GM12878 (cell line): ENCODE results near the gene HMSD. TPM values are rescaled to one million over a fixed set of nuclear protein-coding genes. Genes with fewer than 3 reads are reported as not detected.

Experiments
- ATAC-seq: fragments of 200-7000 bp; cut with Tn5 transposase; 3 replicates; pipeline ENCODE4 v1.9.1; 2020; ENCODE audit warnings: mild to moderate bottlenecking, moderate library complexity
- BruUV-seq: library from RNA; stranded (reverse); fragments of 400-500 nt; replicated peaks from 2 replicates; lab custom pipeline; 2021; lab: Mats Ljungman, UMichigan
- CTCF ChIA-PET: fragments of 300-600 bp; sonication (Branson Sonifier 250); formaldehyde crosslinking; extraction: SDS; loops from one replicate; lab custom pipeline; 2021; ENCODE audit warnings: inconsistent platforms; lab: Yijun Ruan, JAX
- POLR2A ChIA-PET: fragments of 350-600 bp; formaldehyde crosslinking; extraction: SDS; loops from one replicate; lab custom pipeline; 2021; ENCODE audit warnings: inconsistent platforms; lab: Charles Lee
- RAD21 ChIA-PET: fragments of 300-600 bp; sonication (Branson Sonifier 250); formaldehyde crosslinking; loops from one replicate; lab custom pipeline; 2023; ENCODE audit warnings: antibody characterized with exemption; ENCODE audit not compliant: unreplicated experiment; lab: Charles Lee
- SMC1A ChIA-PET: fragments of 300-600 bp; sonication (Branson Sonifier 250); formaldehyde crosslinking; loops from one replicate; lab custom pipeline; 2023; ENCODE audit not compliant: unreplicated experiment, uncharacterized antibody; lab: Charles Lee
- DNase-seq: peaks from one replicate; pipeline ENCODE4 v3.0.0-alpha.2; 2011; ENCODE audit warnings: low read depth, low spot score
- FAIRE-seq: peaks from 3 replicates; lab custom pipeline; 2011; peaks lifted over from hg19 to GRCh38; lab: Jason Lieb, UNC
- H2AFZ ChIP-seq: 2 replicates; pipeline ENCODE4 v1.6.0; 2011; ENCODE audit warnings: low read depth, low read length, control low read depth; ENCODE audit not compliant: control insufficient read depth
- H3K27ac ChIP-seq: 2 replicates; pipeline ENCODE4 v1.5.1; 2011; ENCODE audit warnings: control low read depth; ENCODE audit not compliant: control insufficient read depth, insufficient read depth
- H3K27me3 ChIP-seq, 2 experiments: replicated peaks in 1 of 2; 2 replicates each; pipeline versions ENCODE4 v1.6.0 to v1.6.1; 2011; ENCODE audit warnings: low read length in 1 of 2; ENCODE audit not compliant: control insufficient read depth in 2 of 2, insufficient read depth in 2 of 2
- H3K36me3 ChIP-seq, 2 experiments: 2 replicates each; pipeline ENCODE4 v1.5.1; 2011; ENCODE audit warnings: low read length in 1 of 2; ENCODE audit not compliant: control insufficient read depth in 2 of 2, insufficient read depth in 2 of 2
- H3K4me1 ChIP-seq: 2 replicates; pipeline ENCODE4 v1.6.1; 2011; ENCODE audit warnings: mild to moderate bottlenecking, low read length, moderate library complexity, mixed read lengths; ENCODE audit not compliant: control insufficient read depth, insufficient read depth
- H3K4me2 ChIP-seq: 2 replicates; pipeline ENCODE4 v1.6.0; 2011; ENCODE audit warnings: control low read depth; ENCODE audit not compliant: control insufficient read depth, insufficient read depth
- H3K4me3 ChIP-seq: fragments of 200-600 bp; sonication (generic); 2 replicates; pipeline ENCODE4 v1.5.1; 2016
- H3K79me2 ChIP-seq: 2 replicates; pipeline ENCODE4 v1.6.0; 2011; ENCODE audit warnings: low read length; ENCODE audit not compliant: control insufficient read depth, insufficient read depth
- H3K9ac ChIP-seq: 2 replicates; pipeline ENCODE4 v1.8.0; 2011; ENCODE audit warnings: low read length, control low read depth, mixed read lengths; ENCODE audit not compliant: control insufficient read depth, insufficient read depth
- H3K9me3 ChIP-seq: replicated peaks from 3 replicates; pipeline ENCODE4 v1.5.1; 2011; ENCODE audit warnings: mild to moderate bottlenecking, low read length; ENCODE audit not compliant: control insufficient read depth, insufficient read depth
- H4K20me1 ChIP-seq: 2 replicates; pipeline ENCODE4 v1.6.0; 2011; ENCODE audit not compliant: control insufficient read depth, insufficient read depth
- CREB1 ChIP-seq: IDR thresholded peaks from 2 replicates; pipeline ENCODE4 v1.6.1; 2012; ENCODE audit warnings: low read depth, mild to moderate bottlenecking, inconsistent platforms
- SPI1 ChIP-seq: IDR thresholded peaks from 2 replicates; pipeline ENCODE4 v1.6.1; 2011; ENCODE audit warnings: low read depth, mild to moderate bottlenecking, low read length, moderate library complexity, borderline replicate concordance; ENCODE audit not compliant: insufficient read depth
- WGBS: methylation state at CpG from one replicate; pipeline ENCODE4 v1.1.6; 2016; ENCODE audit warnings: low lambda C conversion rate; ENCODE audit not compliant: insufficient replicate concordance, insufficient coverage; ENCODE audit errors: missing lambda C conversion rate; 5-methylcytosine and 5-hydroxymethylcytosine counted together
- in situ Hi-C: fragments of 300-500 bp; cut with MboI; formaldehyde crosslinking; loops from 9 replicates; pipeline ENCODE4 v1.14.3; 2018; ENCODE audit warnings: mixed read lengths
- intact Hi-C: fragments of 100-400 bp; cut with micrococcal nuclease; formaldehyde crosslinking; loops from one replicate; pipeline ENCODE4 v1.14.2; 2022; ENCODE audit not compliant: unreplicated experiment
- polyA plus RNA-seq, 11 experiments: library from polyadenylated mRNA; depleted of rRNA in 4 of 11; unstranded in 6 of 11; stranded (reverse) in 5 of 11; fragments of >200 nt; fragmentation: Nextera tagmentation in 4 of 11; fragmentation: Illumina TruSeq in 1 of 11; extraction: Ambion mirVana in 4 of 11; extraction: Trizol in 1 of 11; gene quantifications; 1 replicate in 1 of 11; 2 replicates in 10 of 11; pipeline versions ENCODE4 v1.2.1 to v1.2.3, GENCODE V29; 2011 to 2016; ENCODE audit warnings: inconsistent platforms in 2 of 11, missing spikeins in 2 of 11, low read depth in 1 of 11
- total RNA-seq, 4 experiments: library from RNA; depleted of rRNA in 3 of 4; stranded (reverse); fragments of >200 nt in 3 of 4; fragmentation: Illumina TruSeq in 1 of 4; extraction: Trizol in 1 of 4; gene quantifications; 2 replicates each; pipeline versions ENCODE4 v1.2.1 to v1.2.3, GENCODE V29; 2013 to 2021
- TF ChIP-seq, protein P1 (sequence below): fragments of 450-650 bp; IDR thresholded peaks from 2 replicates; pipeline ENCODE4 v1.6.1; 2017; ENCODE audit warnings: low read depth, mild to moderate bottlenecking, moderate library complexity

The HMSD gene
- total and polyA plus RNA-seq, 10 of the 15 experiments (the other 5 are each of a cell fraction or from before 2014, with no cell fraction given), result 11.7 to 83.9 (median 37.8) TPM

DNA sequence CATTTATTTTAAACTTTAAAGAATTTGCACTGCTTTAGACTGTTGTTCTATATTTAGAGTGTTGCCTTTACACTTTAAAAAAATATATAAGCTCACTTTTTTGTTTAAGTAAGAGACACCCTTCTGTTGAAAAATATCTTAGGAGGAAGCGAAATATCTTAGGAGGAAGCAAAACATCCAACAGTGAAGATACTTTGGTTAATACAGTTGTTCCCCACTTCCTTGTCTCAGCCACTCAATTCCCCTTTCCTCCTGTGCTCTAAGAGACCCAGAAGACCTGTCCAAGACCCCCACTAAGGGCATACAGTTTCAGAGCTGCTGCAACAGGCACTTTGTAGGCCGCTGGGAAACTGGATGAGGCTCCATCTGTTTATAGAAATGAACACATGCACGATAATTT lies 26.5 kb downstream of the HMSD start:
- Histone ChIP-seq H4K20me1 (0 out of 2 replicates have a peak, but pooled peaks cover 3% of the 10 kb centered on the region), H3K4me2 (no peak overlapping the region), H3K27ac (no peak overlapping the region), H3K4me1 (peaks cover 6% of the 10 kb centered on the region; the same call in 1 of the 2 replicates), H3K79me2 (peaks cover 14% of the 10 kb centered on the region), H3K9me3 (peaks cover 1% of the 10 kb centered on the region; the same call in 1 of the 3 replicates), H2AFZ (no peak overlapping the region), H3K27me3 (no peaks in the 10 kb centered on the region), H3K9ac (no peak overlapping the region), H3K36me3 (peaks cover 1 to 2% of the 10 kb centered on the region in 2 experiments; a peak in 2 of 4 replicates), H3K4me3 (no peak overlapping the region)
- no peak for FAIRE-seq
- DNase-seq, result no peak
- intact Hi-C loops (loop anchor here (1.0 to 5.0 kb wide), 3 partner anchors 84 to 458 kb away; no protein-coding TSS in a partner anchor), in situ Hi-C loops (loop anchor here (5.0 to 25.0 kb wide), 2 partner anchors 83 to 463 kb away; no protein-coding TSS in a partner anchor)
- no TSS peak for BruUV-seq
- ChIA-PET RAD21 (interaction anchor here (1.2 to 2.3 kb wide), 4 partner anchors 11 to 39 kb away, joined by 3 to 21 read pairs (median 6); no protein-coding TSS in a partner anchor), POLR2A (interaction anchor here (0.6 to 0.7 kb wide), 3 partner anchors 39 to 66 kb away, joined by 3 to 4 read pairs (median 3); no protein-coding TSS in a partner anchor), CTCF (interaction anchor here (0.7 to 5.5 kb wide), 21 partner anchors 8 to 450 kb away, joined by 3 to 60 read pairs (median 5); partner anchors contain the start of genes SERPINB10 and SERPINB2), SMC1A (interaction anchor here (1.1 to 5.8 kb wide), 12 partner anchors 9 to 458 kb away, joined by 3 to 47 read pairs (median 6); partner anchors contain the start of gene SERPINB10)
- TF ChIP-seq SPI1 (peak; percentile 78), CREB1 (no peak)
- TF ChIP-seq, protein P1, sequence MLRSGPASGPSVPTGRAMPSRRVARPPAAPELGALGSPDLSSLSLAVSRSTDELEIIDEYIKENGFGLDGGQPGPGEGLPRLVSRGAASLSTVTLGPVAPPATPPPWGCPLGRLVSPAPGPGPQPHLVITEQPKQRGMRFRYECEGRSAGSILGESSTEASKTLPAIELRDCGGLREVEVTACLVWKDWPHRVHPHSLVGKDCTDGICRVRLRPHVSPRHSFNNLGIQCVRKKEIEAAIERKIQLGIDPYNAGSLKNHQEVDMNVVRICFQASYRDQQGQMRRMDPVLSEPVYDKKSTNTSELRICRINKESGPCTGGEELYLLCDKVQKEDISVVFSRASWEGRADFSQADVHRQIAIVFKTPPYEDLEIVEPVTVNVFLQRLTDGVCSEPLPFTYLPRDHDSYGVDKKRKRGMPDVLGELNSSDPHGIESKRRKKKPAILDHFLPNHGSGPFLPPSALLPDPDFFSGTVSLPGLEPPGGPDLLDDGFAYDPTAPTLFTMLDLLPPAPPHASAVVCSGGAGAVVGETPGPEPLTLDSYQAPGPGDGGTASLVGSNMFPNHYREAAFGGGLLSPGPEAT, result no peak
- 66% methylated on average over 3 of the region's 3 CpGs for WGBS
- peak; percentile 25 for ATAC-seq
